PC-9 (cell line): ENCODE measurements around the gene SYNGR2. TPM values are rescaled to one million over a fixed set of nuclear protein-coding genes. Genes with fewer than 3 reads are reported as not detected.

ENCODE experiments used
- BruUV-seq: library from RNA; stranded (reverse); fragments of 400-500 nt; replicated peaks from 2 replicates; lab custom pipeline; 2021; lab: Mats Ljungman, UMichigan
- CTCF ChIA-PET: fragments of 300-600 bp; sonication (Branson Sonifier 250); formaldehyde crosslinking; loops from one replicate; lab custom pipeline; 2022; ENCODE audit warnings: antibody characterized with exemption; lab: Charles Lee
- POLR2A ChIA-PET: fragments of 300-600 bp; sonication (Branson Sonifier 250); formaldehyde crosslinking; loops from one replicate; lab custom pipeline; 2022; ENCODE audit warnings: antibody characterized with exemption; ENCODE audit not compliant: unreplicated experiment; lab: Charles Lee
- DNase-seq, 2 experiments: peaks; one replicate each; pipeline versions ENCODE4 v3.0.0 to v3.0.0-alpha.2; 2015 to 2022; ENCODE audit warnings: mixed read lengths in 1 of 2
- H2AFZ ChIP-seq: fragments of 200-600 bp; sonication (generic); 2 replicates; pipeline ENCODE4 v1.8.1; 2017; ENCODE audit warnings: antibody characterized with exemption
- H3F3A ChIP-seq: fragments of 200-600 bp; sonication (generic); 2 replicates; pipeline ENCODE4 v1.8.1; 2017; ENCODE audit warnings: antibody characterized with exemption, mild to moderate bottlenecking, low read depth; ENCODE audit not compliant: insufficient read depth
- H3K27ac ChIP-seq: fragments of 200-600 bp; sonication (generic); 2 replicates; pipeline ENCODE4 v1.6.1; 2016; ENCODE audit warnings: mixed run types
- H3K27me3 ChIP-seq: fragments of 200-600 bp; sonication (generic); 2 replicates; pipeline ENCODE4 v1.6.1; 2016; ENCODE audit warnings: low read depth, mixed run types; ENCODE audit not compliant: insufficient read depth
- H3K36me3 ChIP-seq: fragments of 200-600 bp; sonication (generic); 2 replicates; pipeline ENCODE4 v1.6.1; 2016; ENCODE audit warnings: low read depth, mixed run types
- H3K4me1 ChIP-seq: fragments of 200-600 bp; sonication (generic); replicated peaks from 2 replicates; pipeline ENCODE4 v1.6.1; 2016; ENCODE audit warnings: mixed run types; ENCODE audit not compliant: insufficient read depth
- H3K4me2 ChIP-seq: fragments of 200-600 bp; sonication (generic); 2 replicates; pipeline ENCODE4 v1.6.1; 2017; ENCODE audit warnings: mixed run types
- H3K4me3 ChIP-seq: fragments of 200-600 bp; sonication (generic); 2 replicates; pipeline ENCODE4 v1.6.1; 2016; ENCODE audit warnings: mixed run types
- H3K79me2 ChIP-seq: fragments of 200-600 bp; sonication (generic); 2 replicates; pipeline ENCODE4 v1.6.1; 2017; ENCODE audit warnings: low read depth, mixed run types
- H3K9me2 ChIP-seq: fragments of 200-600 bp; sonication (generic); 2 replicates; pipeline ENCODE4 v1.8.1; 2017; ENCODE audit warnings: mild to moderate bottlenecking; ENCODE audit not compliant: insufficient read depth
- H3K9me3 ChIP-seq: fragments of 200-600 bp; sonication (generic); 2 replicates; pipeline ENCODE4 v1.8.1; 2016; ENCODE audit warnings: low read depth; ENCODE audit not compliant: insufficient read depth
- H4K20me1 ChIP-seq: fragments of 200-600 bp; sonication (generic); 2 replicates; pipeline ENCODE4 v1.8.1; 2017; ENCODE audit not compliant: insufficient read depth
- CTCF ChIP-seq: fragments of 200-600 bp; sonication (generic); conservative IDR thresholded peaks from 2 replicates; pipeline ENCODE4 v1.6.1; 2017; ENCODE audit warnings: mixed run types, antibody characterized with exemption, mild to moderate bottlenecking, moderate library complexity
- EZH2 ChIP-seq: fragments of 200-600 bp; sonication (generic); IDR thresholded peaks from 2 replicates; pipeline ENCODE4 v1.8.0; 2017; ENCODE audit warnings: antibody characterized with exemption, low read depth
- intact Hi-C: fragments of 100-400 bp; cut with micrococcal nuclease; formaldehyde crosslinking; loops from one replicate; pipeline ENCODE4 v1.10.0; 2022; ENCODE audit not compliant: unreplicated experiment
- total RNA-seq: library from RNA; stranded (reverse); gene quantifications from 2 replicates; pipeline ENCODE4 v1.2.3, GENCODE V29; 2021

Gene SYNGR2
- total RNA-seq, 1 experiment from 2014 or later = 91.9 TPM

GRCh38 chr17:78174870-78175642, 6.7 kb downstream of the SYNGR2 start:
- Histone ChIP-seq H4K20me1 (no peaks in the 10 kb centered on the region), H3K36me3 (no peaks in the 10 kb centered on the region), H3K4me3 (no peak overlapping the region), H3K27ac (no peak overlapping the region), H3K9me3 (no peaks in the 10 kb centered on the region), H3F3A (peaks cover 17% of the 10 kb centered on the region; the same call in 1 of the 2 replicates), H3K4me2 (no peak overlapping the region), H3K27me3 (no peaks in the 10 kb centered on the region), H3K79me2 (0 out of 2 replicates have a peak, but pooled peaks cover 1% of the 10 kb centered on the region), H2AFZ (no peak overlapping the region), H3K9me2 (no peaks in the 10 kb centered on the region), H3K4me1 (0 out of 2 replicates have a peak, but pooled peaks cover 4% of the 10 kb centered on the region)
- ChIA-PET POLR2A (interaction anchor here (0.5 to 1.1 kb wide), 7 partner anchors 12 to 854 kb away, joined by 3 to 12 read pairs (median 6); partner anchors contain the start of genes AFMID and TK1), CTCF (interaction anchor here (0.6 to 1.8 kb wide), 8 partner anchors 12 to 234 kb away, joined by 3 to 17 read pairs (median 6); partner anchors contain the start of genes AFMID, TK1 and TMEM235)
- TF ChIP-seq EZH2 (no peak), CTCF (no peak)
- no TSS peak for BruUV-seq
- intact Hi-C loops = loop anchor here (1.0 to 2.0 kb wide), 3 partner anchors 47 to 76 kb away; partner anchors contain the start of gene TMC6
- DNase-seq = no peak

GRCh38 chr17:78175643-78175981, 7.2 kb downstream of the SYNGR2 start:
- H2AFZ ChIP-seq = no peak overlapping the region
- no peaks in the 10 kb centered on the region for H3K9me3 ChIP-seq
- H3K4me1 ChIP-seq = 0 out of 2 replicates have a peak, but pooled peaks cover 4% of the 10 kb centered on the region
- TF ChIP-seq EZH2 (no peak), CTCF (no peak)
- ChIA-PET CTCF (interaction anchor here (1.2 to 1.8 kb wide), 3 partner anchors 12 to 76 kb away, joined by 3 to 17 read pairs (median 15); partner anchors contain the start of genes AFMID and TK1), POLR2A (interaction anchor here (0.5 to 0.7 kb wide), 3 partner anchors 77 to 857 kb away, joined by 3 to 4 read pairs (median 3); a partner anchor contains a TSS)
- H3K36me3 ChIP-seq = no peaks in the 10 kb centered on the region
- H3K27ac ChIP-seq = no peak overlapping the region
- H3F3A ChIP-seq = peaks cover 19% of the 10 kb centered on the region; the same call in 1 of the 2 replicates
- intact Hi-C loops = loop anchor here (2.0 kb wide), 2 partner anchors 63 to 75 kb away; no protein-coding TSS in a partner anchor
- no peaks in the 10 kb centered on the region for H4K20me1 ChIP-seq
- no peak overlapping the region for H3K4me3 ChIP-seq
- no TSS peak for BruUV-seq
- no peaks in the 10 kb centered on the region for H3K79me2 ChIP-seq
- no peak for DNase-seq
- H3K9me2 ChIP-seq = no peaks in the 10 kb centered on the region
- H3K27me3 ChIP-seq = no peaks in the 10 kb centered on the region
- H3K4me2 ChIP-seq = no peak overlapping the region

GRCh38 chr17:78176548-78177025, 8.2 kb downstream of the SYNGR2 start:
- no peak for DNase-seq
- ChIA-PET POLR2A (interaction anchor here (0.6 to 0.8 kb wide), 7 partner anchors 10 to 858 kb away, joined by 3 to 37 read pairs (median 4); partner anchors contain the start of genes TK1 and TMC8), CTCF (interaction anchor here (1.4 kb wide), 1 partner anchor 10 kb away, joined by 13 read pairs; the partner anchor contains the start of gene TK1)
- BruUV-seq = no TSS peak
- Histone ChIP-seq H2AFZ (no peak overlapping the region), H3K9me3 (no peaks in the 10 kb centered on the region), H3K4me2 (no peak overlapping the region), H3K4me1 (0 out of 2 replicates have a peak, but pooled peaks cover 4% of the 10 kb centered on the region), H3K36me3 (no peaks in the 10 kb centered on the region), H4K20me1 (no peaks in the 10 kb centered on the region), H3K9me2 (no peaks in the 10 kb centered on the region), H3K79me2 (no peaks in the 10 kb centered on the region), H3K27me3 (no peaks in the 10 kb centered on the region), H3F3A (peaks cover 15% of the 10 kb centered on the region; the same call in 1 of the 2 replicates), H3K27ac (no peak overlapping the region), H3K4me3 (no peak overlapping the region)
- intact Hi-C loops = no loop called here
- TF ChIP-seq EZH2 (no peak), CTCF (peak; percentile 50)
